ENCODE results near the gene SLC25A2. TPM values are rescaled to one million over a fixed set of nuclear protein-coding genes. Genes with fewer than 3 reads are reported as not detected.
"Not testable (repeated sequence)": the region's sequence is repeated elsewhere in the genome, so short reads cannot be mapped to it uniquely, and the experiment has no call there.

SLC25A2 gene
- total RNA-seq, 1 donor from 2014 or later = 0.81 TPM

DNA sequence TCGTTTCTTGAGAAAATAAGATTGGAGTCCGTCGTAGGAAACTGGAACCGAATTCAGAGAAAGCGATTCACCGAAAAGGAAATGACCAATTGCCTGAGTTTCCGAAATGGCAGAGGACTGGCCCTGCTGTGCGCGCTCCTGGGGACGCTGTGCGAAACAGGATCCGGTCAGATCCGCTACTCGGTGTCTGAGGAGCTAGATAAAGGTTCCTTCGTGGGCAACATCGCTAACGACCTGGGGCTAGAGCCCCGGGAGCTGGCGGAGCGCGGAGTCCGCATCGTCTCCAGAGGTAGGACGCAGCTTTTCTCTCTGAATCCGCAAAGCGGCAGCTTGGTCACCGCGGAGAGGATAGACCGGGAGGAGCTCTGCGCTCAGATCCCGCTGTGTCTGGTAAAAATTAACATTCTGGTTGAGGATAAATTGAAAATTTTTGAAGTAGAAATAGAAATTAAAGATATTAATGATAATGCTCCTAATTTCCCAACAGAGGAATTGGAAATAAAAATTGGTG lies 40.2 kb upstream of the SLC25A2 start:
- no peaks in the 10 kb centered on the region for H3K27me3 Mint-ChIP-seq (ENCODE audit: unreplicated experiment)
- no peak overlapping the region for H3K4me3 Mint-ChIP-seq (ENCODE audit: unreplicated experiment)
- no peaks in the 10 kb centered on the region for H3K36me3 Mint-ChIP-seq (ENCODE audit: unreplicated experiment)
- H3K9me3 Mint-ChIP-seq (ENCODE audit: unreplicated experiment) = peaks cover 30% of the 10 kb centered on the region
- no peak for DNase-seq (ENCODE audit: extremely low spot score, unreplicated experiment)
- no peak overlapping the region for H3K27ac Mint-ChIP-seq (ENCODE audit: unreplicated experiment)
- no peaks in the 10 kb centered on the region for H3K4me1 Mint-ChIP-seq (ENCODE audit: unreplicated experiment)
- TF ChIP-seq, protein P1, sequence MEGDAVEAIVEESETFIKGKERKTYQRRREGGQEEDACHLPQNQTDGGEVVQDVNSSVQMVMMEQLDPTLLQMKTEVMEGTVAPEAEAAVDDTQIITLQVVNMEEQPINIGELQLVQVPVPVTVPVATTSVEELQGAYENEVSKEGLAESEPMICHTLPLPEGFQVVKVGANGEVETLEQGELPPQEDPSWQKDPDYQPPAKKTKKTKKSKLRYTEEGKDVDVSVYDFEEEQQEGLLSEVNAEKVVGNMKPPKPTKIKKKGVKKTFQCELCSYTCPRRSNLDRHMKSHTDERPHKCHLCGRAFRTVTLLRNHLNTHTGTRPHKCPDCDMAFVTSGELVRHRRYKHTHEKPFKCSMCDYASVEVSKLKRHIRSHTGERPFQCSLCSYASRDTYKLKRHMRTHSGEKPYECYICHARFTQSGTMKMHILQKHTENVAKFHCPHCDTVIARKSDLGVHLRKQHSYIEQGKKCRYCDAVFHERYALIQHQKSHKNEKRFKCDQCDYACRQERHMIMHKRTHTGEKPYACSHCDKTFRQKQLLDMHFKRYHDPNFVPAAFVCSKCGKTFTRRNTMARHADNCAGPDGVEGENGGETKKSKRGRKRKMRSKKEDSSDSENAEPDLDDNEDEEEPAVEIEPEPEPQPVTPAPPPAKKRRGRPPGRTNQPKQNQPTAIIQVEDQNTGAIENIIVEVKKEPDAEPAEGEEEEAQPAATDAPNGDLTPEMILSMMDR (IDR thresholded peaks at IDR 0.05) = no peak

DNA sequence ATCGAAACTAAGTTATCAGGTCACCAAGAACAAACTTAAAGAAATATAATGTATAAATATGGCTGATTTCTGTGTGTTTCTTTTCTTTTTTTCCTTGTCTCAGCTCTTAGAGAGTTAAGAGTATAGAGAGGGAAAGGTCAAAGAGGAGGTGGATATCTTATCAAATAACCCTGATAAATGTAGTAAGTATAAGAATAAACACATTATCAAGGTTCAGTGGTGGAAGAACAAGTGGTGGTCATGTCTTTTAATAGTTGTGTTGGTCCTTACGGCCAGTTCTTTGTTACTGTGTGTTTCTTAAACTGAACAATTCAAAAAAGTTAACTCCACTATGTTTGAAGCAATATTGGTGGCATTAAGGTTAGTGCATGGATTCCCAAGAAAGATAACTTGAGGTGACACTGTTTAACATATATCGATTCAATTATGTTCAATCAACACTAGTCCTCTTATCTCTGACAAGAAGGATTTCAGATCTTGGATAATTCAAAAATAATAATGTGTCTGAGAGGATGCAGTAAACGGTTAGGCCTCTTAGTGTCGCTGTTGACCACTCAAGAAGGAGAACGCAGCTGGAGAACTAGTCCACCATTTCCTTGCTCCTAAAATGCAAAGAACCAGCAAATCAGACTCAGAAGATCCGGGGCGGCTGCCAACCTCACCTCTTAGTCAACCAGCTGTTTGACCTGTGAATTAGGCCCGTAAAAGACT lies 39.5 kb upstream of the SLC25A2 start, which contains the start of gene PCDHGA3:
PCDHGA3 (plus strand) TSS at position 588 of the 711 bp plus-strand sequence. CDS start 205 bp downstream, outside the sequence.
- Mint-ChIP-seq H3K27ac (ENCODE audit: unreplicated experiment) (no peak within 1 kb of the TSS), H3K36me3 (ENCODE audit: unreplicated experiment) (no peaks in the 10 kb centered on the region), H3K27me3 (ENCODE audit: unreplicated experiment) (no peaks in the 10 kb centered on the region), H3K4me3 (ENCODE audit: unreplicated experiment) (no peak within 1 kb of the TSS), H3K9me3 (ENCODE audit: unreplicated experiment) (peaks cover 31% of the 10 kb centered on the region), H3K4me1 (ENCODE audit: unreplicated experiment) (no peaks in the 10 kb centered on the region)
- TF ChIP-seq, protein P1 (IDR thresholded peaks at IDR 0.05) = no peak
- DNase-seq (ENCODE audit: extremely low spot score, unreplicated experiment) = no peak

- Mint-ChIP-seq H3K27me3 (ENCODE audit: unreplicated experiment) (no peaks in the 10 kb centered on the region), H3K36me3 (ENCODE audit: unreplicated experiment) (no peaks in the 10 kb centered on the region), H3K4me3 (ENCODE audit: unreplicated experiment) (no peak overlapping the region), H3K4me1 (ENCODE audit: unreplicated experiment) (no peaks in the 10 kb centered on the region), H3K27ac (ENCODE audit: unreplicated experiment) (no peak overlapping the region), H3K9me3 (ENCODE audit: unreplicated experiment) (peaks cover 38% of the 10 kb centered on the region)
- no peak for DNase-seq (ENCODE audit: extremely low spot score, unreplicated experiment)
- TF ChIP-seq, protein P1 (IDR thresholded peaks at IDR 0.05) = no peak
These were observed 38.9 kb upstream of the SLC25A2 start for GRCh38 chr5:141342773-141343172.

- H3K4me3 Mint-ChIP-seq (ENCODE audit: unreplicated experiment); H3K27me3 Mint-ChIP-seq (ENCODE audit: unreplicated experiment); DNase-seq (ENCODE audit: extremely low spot score, unreplicated experiment); H3K27ac Mint-ChIP-seq (ENCODE audit: unreplicated experiment); H3K36me3 Mint-ChIP-seq (ENCODE audit: unreplicated experiment); H3K4me1 Mint-ChIP-seq (ENCODE audit: unreplicated experiment): not testable (repeated sequence)
- H3K9me3 Mint-ChIP-seq (ENCODE audit: unreplicated experiment) = peaks cover 44% of the 10 kb centered on the region
These were observed 37.0 kb upstream of the SLC25A2 start for GRCh38 chr5:141340781-141341354.

DNA sequence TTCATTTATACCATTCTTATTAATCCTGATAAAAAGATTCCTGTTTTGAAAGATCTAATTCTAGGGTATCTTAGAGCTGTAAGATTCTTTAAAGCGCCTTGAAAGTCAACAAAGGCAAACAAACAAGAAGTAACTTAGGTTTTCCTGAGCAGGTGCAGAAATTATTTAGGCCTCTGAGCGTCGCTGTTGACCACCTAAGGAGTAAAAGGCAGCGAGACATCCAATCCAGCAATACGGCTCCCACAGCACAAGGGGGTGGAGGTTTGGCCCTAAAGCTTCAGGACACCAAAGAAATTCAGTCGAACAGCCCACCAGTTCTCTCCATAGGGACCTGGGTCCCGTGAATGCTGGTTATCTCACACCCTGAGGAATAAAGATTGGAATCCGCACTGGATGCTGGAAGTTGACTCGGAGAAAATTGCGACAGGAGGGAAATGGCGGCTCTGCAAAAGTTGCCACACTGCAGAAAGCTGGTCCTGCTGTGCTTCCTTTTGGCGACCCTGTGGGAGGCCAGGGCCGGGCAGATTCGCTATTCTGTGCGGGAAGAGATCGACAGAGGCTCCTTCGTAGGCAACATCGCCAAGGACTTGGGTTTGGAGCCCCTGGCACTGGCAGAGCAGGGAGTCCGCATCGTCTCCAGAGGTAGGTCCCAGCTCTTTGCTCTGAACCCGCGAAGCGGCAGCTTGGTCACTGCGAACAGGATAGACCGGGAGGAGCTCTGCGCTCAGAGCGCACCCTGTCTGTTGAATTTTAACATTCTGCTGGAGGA lies 34.9 kb upstream of the SLC25A2 start, which contains the start of gene PCDHGA2:
PCDHGA2 (plus strand) TSS at position 223 of the 769 bp plus-strand sequence.
- TF ChIP-seq, protein P1 (IDR thresholded peaks at IDR 0.05) = no peak
- no peak within 1 kb of the TSS for H3K27ac Mint-ChIP-seq (ENCODE audit: unreplicated experiment)

GRCh38 chr5:141332571-141332970 lies 28.7 kb upstream of the SLC25A2 start:
- not testable (repeated sequence) for DNase-seq (ENCODE audit: extremely low spot score, unreplicated experiment); H3K27me3 Mint-ChIP-seq (ENCODE audit: unreplicated experiment); H3K27ac Mint-ChIP-seq (ENCODE audit: unreplicated experiment); H3K36me3 Mint-ChIP-seq (ENCODE audit: unreplicated experiment); H3K4me3 Mint-ChIP-seq (ENCODE audit: unreplicated experiment); H3K4me1 Mint-ChIP-seq (ENCODE audit: unreplicated experiment)
- peaks cover 42% of the 10 kb centered on the region for H3K9me3 Mint-ChIP-seq (ENCODE audit: unreplicated experiment)

More for the DNA sequence above, 34.9 kb upstream of the SLC25A2 start, which contains the start of gene PCDHGA2:
- no peaks in the 10 kb centered on the region for H3K4me1 Mint-ChIP-seq (ENCODE audit: unreplicated experiment)
- no peak within 1 kb of the TSS for H3K4me3 Mint-ChIP-seq (ENCODE audit: unreplicated experiment)
- peaks cover 51% of the 10 kb centered on the region for H3K9me3 Mint-ChIP-seq (ENCODE audit: unreplicated experiment)
- H3K27me3 Mint-ChIP-seq (ENCODE audit: unreplicated experiment) = peaks cover 2% of the 10 kb centered on the region
- DNase-seq (ENCODE audit: extremely low spot score, unreplicated experiment) = no peak
- no peaks in the 10 kb centered on the region for H3K36me3 Mint-ChIP-seq (ENCODE audit: unreplicated experiment)

Measured in osteocyte (in vitro differentiated cells).